K562 (cell line): ENCODE results near the gene KRT28. TPM values are rescaled to one million over a fixed set of nuclear protein-coding genes. Genes with fewer than 3 reads are reported as not detected.

Experiments used
- ATAC-seq: fragments of 200-7000 bp; cut with Tn5 transposase; 3 replicates; pipeline ENCODE4 v1.9.1; 2020; ENCODE audit warnings: moderate library complexity
- BruUV-seq: library from RNA; stranded (reverse); fragments of 400-500 nt; replicated peaks from 2 replicates; lab custom pipeline; 2021; lab: Mats Ljungman, UMichigan
- CTCF ChIA-PET: fragments of 300-600 bp; formaldehyde crosslinking; extraction: SDS; loops from one replicate; lab custom pipeline; 2021; ENCODE audit warnings: low intra/inter-chr PET ratio; lab: Yijun Ruan, JAX
- POLR2A ChIA-PET: fragments of 300-600, 350-650 bp; sonication (Branson Sonifier 250); formaldehyde crosslinking; extraction: SDS; loops from one replicate; lab custom pipeline; 2021; ENCODE audit warnings: antibody characterized with exemption, inconsistent platforms; lab: Yijun Ruan, JAX
- DNase-seq, 4 experiments: peaks; one replicate each; pipeline versions ENCODE4 v3.0.0 to v3.0.0-alpha.2; 2011 to 2018; ENCODE audit warnings: low spot score in 3 of 4, mixed read lengths in 3 of 4; ENCODE audit errors: extremely low read depth in 1 of 4
- FAIRE-seq: peaks from 2 replicates; lab custom pipeline; 2011; peaks lifted over from hg19 to GRCh38; lab: Jason Lieb, UNC
- H2AFZ ChIP-seq: 2 replicates; pipeline ENCODE4 v1.6.0; 2011; ENCODE audit warnings: low read depth, low read length, control low read depth, inconsistent platforms
- H3K27ac ChIP-seq: fragments of 200-600 bp; 3 replicates; pipeline ENCODE4 v1.8.0; 2011; ENCODE audit warnings: low read depth, mild to moderate bottlenecking, control low read depth, inconsistent platforms, low read length, moderate library complexity, mixed read lengths; ENCODE audit errors: extremely low read depth
- H3K27me3 ChIP-seq, 2 experiments: fragments of 300-600 bp in 1 of 2; 2 replicates in 1 of 2; 3 replicates in 1 of 2; pipeline versions ENCODE4 v1.6.0 to v1.8.0; 2011; ENCODE audit warnings: inconsistent platforms in 2 of 2, low read length in 2 of 2, mild to moderate bottlenecking in 1 of 2, mixed read lengths in 1 of 2, moderate library complexity in 1 of 2; ENCODE audit not compliant: control insufficient read depth in 2 of 2, insufficient read depth in 2 of 2
- H3K36me3 ChIP-seq: fragments of 300-600 bp; 3 replicates; pipeline ENCODE4 v1.8.0; 2011; ENCODE audit warnings: mild to moderate bottlenecking, low read length, inconsistent platforms; ENCODE audit not compliant: control insufficient read depth, insufficient read depth
- H3K4me1 ChIP-seq, 2 experiments: fragments of 200-600 bp in 1 of 2; replicated peaks in 1 of 2; 2 replicates in 1 of 2; 3 replicates in 1 of 2; pipeline versions ENCODE4 v1.5.1 to v1.8.0; 2011; ENCODE audit warnings: inconsistent platforms in 2 of 2, low read length in 2 of 2, mild to moderate bottlenecking in 1 of 2, mixed read lengths in 1 of 2, moderate library complexity in 1 of 2; ENCODE audit not compliant: control insufficient read depth in 2 of 2, insufficient read depth in 2 of 2
- H3K4me2 ChIP-seq: 2 replicates; pipeline ENCODE4 v1.6.1; 2011; ENCODE audit warnings: low read length, control low read depth, inconsistent platforms, mixed read lengths; ENCODE audit not compliant: insufficient read depth
- H3K4me3 ChIP-seq: fragments of 200-600 bp; sonication (generic), shearing (Covaris generic); 2 replicates; pipeline ENCODE4 v1.5.1; 2016; ENCODE audit warnings: control low read depth, inconsistent platforms
- H3K79me2 ChIP-seq: fragments of 200-600 bp; 3 replicates; pipeline ENCODE4 v1.8.0; 2011; ENCODE audit warnings: low read length, inconsistent platforms; ENCODE audit not compliant: control insufficient read depth, insufficient read depth
- H3K9ac ChIP-seq, 2 experiments: 2 replicates each; pipeline versions ENCODE4 v1.6.0 to v1.6.1; 2011; ENCODE audit warnings: low read depth in 2 of 2, low read length in 2 of 2, control low read depth in 1 of 2, inconsistent platforms in 1 of 2, mild to moderate bottlenecking in 1 of 2, mixed read lengths in 1 of 2; ENCODE audit not compliant: insufficient read depth in 1 of 2
- H3K9me1 ChIP-seq: one replicate; pipeline ENCODE4 v1.6.0; 2011; ENCODE audit warnings: inconsistent platforms, mild to moderate bottlenecking, low read length, moderate library complexity; ENCODE audit not compliant: control insufficient read depth, insufficient read depth
- H3K9me3 ChIP-seq: replicated peaks from 2 replicates; pipeline ENCODE4 v1.5.1; 2011; ENCODE audit warnings: low read depth, low read length, inconsistent platforms; ENCODE audit not compliant: control insufficient read depth, insufficient read depth
- H4K20me1 ChIP-seq: replicated peaks from 2 replicates; pipeline ENCODE4 v1.6.1; 2011; ENCODE audit warnings: low read length, inconsistent platforms, mixed read lengths; ENCODE audit not compliant: control insufficient read depth, insufficient read depth
- ARID1B ChIP-seq: fragments of 450-650 bp; IDR thresholded peaks from 2 replicates; pipeline ENCODE4 v1.6.1; 2016; ENCODE audit warnings: antibody characterized with exemption, mild to moderate bottlenecking, inconsistent platforms
- CEBPB ChIP-seq: fragments of 450-650 bp; IDR thresholded peaks from 2 replicates; pipeline ENCODE4 v1.6.1; 2016; ENCODE audit warnings: missing genetic modification characterization, missing compliant biosample characterization
- GATA2 ChIP-seq: sonication (generic); formaldehyde crosslinking; IDR thresholded peaks from 2 replicates; pipeline ENCODE4 v1.4.0; 2020; ENCODE audit warnings: mild to moderate bottlenecking, missing genetic modification reagents
- HDAC8 ChIP-seq: fragments of 450-650 bp; IDR thresholded peaks from 2 replicates; pipeline ENCODE4 v1.6.1; 2016; ENCODE audit warnings: mild to moderate bottlenecking, missing genetic modification characterization, moderate library complexity, missing compliant biosample characterization
- HNRNPK ChIP-seq: fragments of 200-400 bp; formaldehyde crosslinking; IDR thresholded peaks from one replicate; pipeline ENCODE4 v1.6.1; 2018; ENCODE audit warnings: mild to moderate bottlenecking, low read depth, low read length; ENCODE audit not compliant: poor library complexity, severe bottlenecking
- HNRNPLL ChIP-seq: fragments of 200-400 bp; formaldehyde crosslinking; IDR thresholded peaks from 2 replicates; pipeline ENCODE4 v1.6.1; 2017; ENCODE audit warnings: low read length, low read depth, mild to moderate bottlenecking; ENCODE audit not compliant: poor library complexity, severe bottlenecking
- JUN ChIP-seq, 2 experiments: sonication (generic) in 1 of 2; formaldehyde crosslinking in 1 of 2; IDR thresholded peaks; 2 replicates each; pipeline versions ENCODE4 v1.6.1 to v1.8.0; 2012 to 2022; ENCODE audit warnings: borderline replicate concordance in 2 of 2, mild to moderate bottlenecking in 2 of 2, improper control_type of control experiment in 1 of 2, low read depth in 1 of 2, low read length in 1 of 2, missing genetic modification reagents in 1 of 2
- NFYB ChIP-seq: IDR thresholded peaks from 2 replicates; pipeline ENCODE4 v1.6.1; 2011; ENCODE audit warnings: mild to moderate bottlenecking, moderate library complexity; ENCODE audit not compliant: insufficient read length; ENCODE audit errors: extremely low read depth
- ZNF146 ChIP-seq: IDR thresholded peaks from one replicate; pipeline ENCODE4 v1.6.1; 2018; ENCODE audit warnings: missing compliant biosample characterization; ENCODE audit not compliant: unreplicated experiment
- WGBS: fragments of 100-300 bp; shearing (Covaris generic); methylation state at CpG from one replicate; pipeline ENCODE4 v1.1.6; 2016; ENCODE audit warnings: low coverage, mixed read lengths; ENCODE audit not compliant: insufficient coverage; ENCODE audit errors: missing lambda C conversion rate; 5-methylcytosine and 5-hydroxymethylcytosine counted together
- in situ Hi-C: fragments of 300-500 bp; cut with MboI; formaldehyde crosslinking; loops from 4 replicates; pipeline ENCODE4 v1.15.0; 2018; ENCODE audit warnings: inconsistent platforms, mixed read lengths
- intact Hi-C: fragments of 100-400 bp; cut with micrococcal nuclease; formaldehyde crosslinking; loops from 2 replicates; pipeline ENCODE4 v1.14.2; 2022
- polyA plus RNA-seq, 8 experiments: library from polyadenylated mRNA; depleted of rRNA in 4 of 8; stranded (reverse) in 5 of 8; unstranded in 3 of 8; fragments of >200 nt; fragmentation: Nextera tagmentation in 2 of 8; fragmentation: Illumina TruSeq in 1 of 8; extraction: Ambion mirVana in 2 of 8; extraction: Trizol in 1 of 8; gene quantifications; 2 replicates each; pipeline versions ENCODE4 v1.2.1 to v1.2.3, GENCODE V29; 2011 to 2014; ENCODE audit warnings: inconsistent platforms in 1 of 8, missing spikeins in 1 of 8
- total RNA-seq, 7 experiments: library from RNA; depleted of rRNA in 6 of 7; stranded (reverse); fragments of >200 nt in 6 of 7; fragmentation: Illumina TruSeq in 2 of 7; extraction: Trizol in 2 of 7; gene quantifications; 2 replicates each; pipeline versions ENCODE4 v1.2.1 to v1.2.3, GENCODE V29; 2011 to 2021; ENCODE audit warnings: low replicate concordance in 1 of 7
- TF ChIP-seq, protein P1 (sequence below): fragments of 250-450 bp; sonication (Bioruptor Pico); IDR thresholded peaks from 2 replicates; pipeline ENCODE4 v1.9.0; 2021; ENCODE audit warnings: mild to moderate bottlenecking
- TF ChIP-seq, protein P2 (sequence below): fragments of 450-650 bp; formaldehyde crosslinking; IDR thresholded peaks from 2 replicates; pipeline ENCODE4 v1.4.0; 2022; ENCODE audit warnings: mild to moderate bottlenecking, moderate library complexity
- TF ChIP-seq, protein P3 (sequence below), 2 experiments: fragments of 450-650 bp; IDR thresholded peaks; 2 replicates each; pipeline ENCODE4 v1.6.1; 2016; ENCODE audit warnings: mild to moderate bottlenecking in 2 of 2, borderline replicate concordance in 1 of 2, low read depth in 1 of 2, moderate library complexity in 1 of 2

Gene KRT28
- total and polyA plus RNA-seq, 9 of the 15 experiments (the other 6 are each of a cell fraction or from before 2014, with no cell fraction given): not detected

DNA sequence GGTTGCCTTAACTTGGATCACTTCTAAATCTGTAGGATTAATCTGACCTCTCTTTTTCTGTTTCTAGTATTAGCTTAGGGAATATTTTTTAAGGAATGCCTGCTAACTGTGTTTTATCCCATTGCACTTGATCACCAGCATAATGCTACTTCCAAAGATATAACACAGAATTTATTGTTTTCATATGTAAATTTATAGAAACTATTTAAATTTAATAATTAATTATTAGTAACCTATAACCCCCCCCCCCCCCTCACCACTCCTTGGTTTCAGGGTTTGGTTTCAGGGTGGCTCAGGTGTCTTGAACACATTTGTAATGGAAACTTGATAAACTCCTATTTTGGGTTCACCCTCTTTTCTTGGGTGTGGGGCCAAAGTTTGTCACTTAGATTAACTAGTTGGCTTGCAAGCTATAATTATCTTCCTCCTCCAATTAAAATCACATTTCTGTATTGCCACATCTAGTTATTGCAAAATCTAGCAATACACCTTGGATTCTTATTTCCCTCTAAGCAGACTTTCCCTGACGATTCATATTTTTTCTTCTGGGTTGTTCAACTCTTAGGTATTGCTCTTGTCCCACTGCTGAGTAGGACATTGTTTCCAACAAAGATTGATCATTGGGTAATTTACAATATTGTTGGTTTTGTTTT is 49.0 kb upstream of the KRT28 start:
- Histone ChIP-seq H3K27me3 (no peaks in the 10 kb centered on the region), H3K4me1 (peaks cover 6 to 27% of the 10 kb centered on the region in 2 experiments; a peak in 3 of 5 replicates), H3K27ac (no peak overlapping the region), H3K9me3 (no peaks in the 10 kb centered on the region), H3K36me3 (no peaks in the 10 kb centered on the region), H4K20me1 (no peaks in the 10 kb centered on the region), H3K9me1 (no peaks in the 10 kb centered on the region), H3K4me3 (no peak overlapping the region), H3K9ac (no peak overlapping the region), H3K4me2 (no peak overlapping the region), H2AFZ (no peak overlapping the region), H3K79me2 (no peaks in the 10 kb centered on the region)
- CTCF ChIA-PET: no interaction called here
- intact Hi-C loops (no loop called here), in situ Hi-C loops (no loop called here)
- BruUV-seq: no TSS peak
- POLR2A ChIA-PET: interaction anchor here (1.2 kb wide), 1 partner anchor 10 kb away, joined by 5 read pairs; no protein-coding TSS in a partner anchor
- DNase-seq: no peak
- no peak for FAIRE-seq
- ATAC-seq: no peak
- WGBS: 70% methylated on average over 1 of the region's 1 CpG
- TF ChIP-seq HNRNPK (peak; percentile 93), NFYB (no peak), CEBPB (peak; percentile 32; the same call in 1 of the 2 replicates), HNRNPLL (no peak), JUN (IDR thresholded peaks at IDR 0.05; ENCODE audit: borderline replicate concordance, low read depth, low read length) (no peak), JUN (CRISPR knock-in tag; IDR thresholded peaks at IDR 0.05; ENCODE audit: borderline replicate concordance) (no peak), GATA2 (CRISPR knock-in tag) (no peak), HDAC8 (tag) (no peak), ZNF146 (no peak), ARID1B (no peak)
- TF ChIP-seq, protein P1, sequence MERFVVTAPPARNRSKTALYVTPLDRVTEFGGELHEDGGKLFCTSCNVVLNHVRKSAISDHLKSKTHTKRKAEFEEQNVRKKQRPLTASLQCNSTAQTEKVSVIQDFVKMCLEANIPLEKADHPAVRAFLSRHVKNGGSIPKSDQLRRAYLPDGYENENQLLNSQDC (CRISPR knock-in tag): no peak
- TF ChIP-seq, protein P2, sequence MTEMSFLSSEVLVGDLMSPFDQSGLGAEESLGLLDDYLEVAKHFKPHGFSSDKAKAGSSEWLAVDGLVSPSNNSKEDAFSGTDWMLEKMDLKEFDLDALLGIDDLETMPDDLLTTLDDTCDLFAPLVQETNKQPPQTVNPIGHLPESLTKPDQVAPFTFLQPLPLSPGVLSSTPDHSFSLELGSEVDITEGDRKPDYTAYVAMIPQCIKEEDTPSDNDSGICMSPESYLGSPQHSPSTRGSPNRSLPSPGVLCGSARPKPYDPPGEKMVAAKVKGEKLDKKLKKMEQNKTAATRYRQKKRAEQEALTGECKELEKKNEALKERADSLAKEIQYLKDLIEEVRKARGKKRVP (CRISPR knock-in tag): no peak
- TF ChIP-seq, protein P3, sequence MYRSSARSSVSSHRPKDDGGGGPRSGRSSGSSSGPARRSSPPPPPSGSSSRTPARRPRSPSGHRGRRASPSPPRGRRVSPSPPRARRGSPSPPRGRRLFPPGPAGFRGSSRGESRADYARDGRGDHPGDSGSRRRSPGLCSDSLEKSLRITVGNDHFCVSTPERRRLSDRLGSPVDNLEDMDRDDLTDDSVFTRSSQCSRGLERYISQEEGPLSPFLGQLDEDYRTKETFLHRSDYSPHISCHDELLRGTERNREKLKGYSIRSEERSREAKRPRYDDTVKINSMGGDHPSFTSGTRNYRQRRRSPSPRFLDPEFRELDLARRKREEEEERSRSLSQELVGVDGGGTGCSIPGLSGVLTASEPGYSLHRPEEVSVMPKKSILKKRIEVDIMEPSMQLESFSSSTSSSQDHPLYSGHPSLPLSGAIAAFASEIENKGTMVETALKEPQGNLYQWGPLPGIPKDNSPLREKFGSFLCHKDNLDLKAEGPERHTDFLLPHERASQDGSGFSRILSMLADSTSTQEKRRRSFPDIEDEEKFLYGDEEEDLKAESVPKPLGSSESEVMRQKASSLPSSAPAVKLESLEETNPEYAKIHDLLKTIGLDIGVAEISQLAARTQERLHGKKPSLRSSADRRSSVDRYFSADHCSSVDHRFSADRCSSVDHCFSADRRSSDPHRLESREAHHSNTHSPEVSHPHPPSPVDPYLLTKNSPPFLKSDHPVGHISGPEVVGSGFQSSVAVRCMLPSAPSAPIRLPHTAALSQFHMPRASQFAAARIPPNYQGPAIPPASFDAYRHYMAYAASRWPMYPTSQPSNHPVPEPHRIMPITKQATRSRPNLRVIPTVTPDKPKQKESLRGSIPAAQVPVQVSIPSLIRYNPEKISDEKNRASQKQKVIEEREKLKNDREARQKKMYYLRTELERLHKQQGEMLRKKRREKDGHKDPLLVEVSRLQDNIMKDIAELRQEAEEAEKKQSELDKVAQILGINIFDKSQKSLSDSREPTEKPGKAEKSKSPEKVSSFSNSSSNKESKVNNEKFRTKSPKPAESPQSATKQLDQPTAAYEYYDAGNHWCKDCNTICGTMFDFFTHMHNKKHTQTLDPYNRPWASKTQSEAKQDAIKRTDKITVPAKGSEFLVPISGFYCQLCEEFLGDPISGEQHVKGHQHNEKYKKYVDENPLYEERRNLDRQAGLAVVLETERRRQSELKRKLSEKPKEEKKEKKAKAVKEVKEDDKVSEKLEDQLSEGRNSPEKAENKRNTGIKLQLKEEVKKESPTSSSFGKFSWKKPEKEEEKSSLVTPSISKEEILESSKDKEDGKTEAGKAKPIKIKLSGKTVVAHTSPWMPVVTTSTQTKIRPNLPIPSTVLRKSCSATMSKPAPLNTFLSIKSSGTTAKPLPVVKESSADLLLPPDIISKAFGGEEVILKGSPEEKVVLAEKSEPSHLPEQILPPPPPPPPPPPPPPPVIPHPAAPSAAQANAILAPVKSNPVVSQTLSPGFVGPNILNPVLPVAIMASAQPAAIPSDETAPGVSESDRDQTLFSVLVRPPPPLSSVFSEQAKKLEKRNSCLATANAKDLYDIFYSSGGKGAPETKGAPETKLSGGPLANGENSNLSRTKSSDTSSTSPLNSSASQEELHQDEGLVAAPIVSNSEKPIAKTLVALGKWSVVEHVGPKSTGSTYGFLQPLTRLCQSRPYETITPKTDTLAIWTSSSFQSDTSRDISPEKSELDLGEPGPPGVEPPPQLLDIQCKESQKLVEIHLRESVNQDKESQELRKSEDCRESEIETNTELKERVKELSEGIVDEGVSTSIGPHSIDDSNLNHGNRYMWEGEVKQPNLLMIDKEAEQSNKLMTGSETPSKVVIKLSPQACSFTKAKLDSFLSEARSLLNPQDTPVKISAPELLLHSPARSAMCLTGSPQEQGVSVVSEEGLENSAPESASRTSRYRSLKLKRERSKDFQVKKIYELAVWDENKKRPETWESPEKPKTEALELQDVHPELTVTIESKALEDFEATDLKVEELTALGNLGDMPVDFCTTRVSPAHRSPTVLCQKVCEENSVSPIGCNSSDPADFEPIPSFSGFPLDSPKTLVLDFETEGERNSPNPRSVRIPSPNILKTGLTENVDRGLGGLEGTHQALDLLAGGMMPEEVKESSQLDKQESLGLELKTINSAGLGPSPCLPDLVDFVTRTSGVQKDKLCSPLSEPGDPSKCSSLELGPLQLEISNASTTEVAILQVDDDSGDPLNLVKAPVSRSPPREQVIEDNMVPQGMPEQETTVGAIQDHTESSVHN (IDR thresholded peaks at IDR 0.05; ENCODE audit: borderline replicate concordance in 1 of 2, low read depth in 1 of 2): no peak
